Islet of Langerhans (tissue), 1 donor: ENCODE results near the gene RFTN1.

ENCODE experiments used
- FAIRE-seq: peaks from one replicate; lab custom pipeline; 2011; peaks lifted over from hg19 to GRCh38; lab: Jason Lieb, UNC

RFTN1 gene

GRCh38 chr3:16300881-16301359 is 212.6 kb downstream of the RFTN1 start:
- no peak for FAIRE-seq

- FAIRE-seq = no peak
Observed at GRCh38 chr3:16300307-16300706, 213.2 kb downstream of the RFTN1 start.

GRCh38 chr3:16299746-16300145 is 213.8 kb downstream of the RFTN1 start:
- no peak for FAIRE-seq

- no peak for FAIRE-seq
Observed at GRCh38 chr3:16298891-16299290, 214.6 kb downstream of the RFTN1 start.

- no peak for FAIRE-seq
Observed at GRCh38 chr3:16297997-16298885, 215.3 kb downstream of the RFTN1 start.

GRCh38 chr3:16295298-16295890 is 218.1 kb downstream of the RFTN1 start:
- FAIRE-seq = no peak

GRCh38 chr3:16294844-16295243 is 218.7 kb downstream of the RFTN1 start:
- no peak for FAIRE-seq

- no peak for FAIRE-seq
Observed at GRCh38 chr3:16290827-16291196, 222.7 kb downstream of the RFTN1 start.

GRCh38 chr3:16290007-16290826 is 223.3 kb downstream of the RFTN1 start:
- peak; percentile 96 for FAIRE-seq

GRCh38 chr3:16289144-16289889 is 224.2 kb downstream of the RFTN1 start:
- FAIRE-seq = no peak

- FAIRE-seq = no peak
Observed at GRCh38 chr3:16288664-16289063, 224.8 kb downstream of the RFTN1 start.

- no peak for FAIRE-seq
Observed at GRCh38 chr3:16286751-16287543, 226.6 kb downstream of the RFTN1 start.

- no peak for FAIRE-seq
Observed at GRCh38 chr3:16286161-16286560, 227.3 kb downstream of the RFTN1 start.

- FAIRE-seq = no peak
Observed at GRCh38 chr3:16284633-16285032, 228.9 kb downstream of the RFTN1 start.

- no peak for FAIRE-seq
Observed at GRCh38 chr3:16280671-16281070, 232.8 kb downstream of the RFTN1 start.

- FAIRE-seq = no peak
Observed at GRCh38 chr3:16279010-16279801, 234.3 kb downstream of the RFTN1 start.

GRCh38 chr3:16277471-16277870 is 236.0 kb downstream of the RFTN1 start:
- no peak for FAIRE-seq

- FAIRE-seq = peak; percentile 66
Observed at GRCh38 chr3:16273867-16274266, 239.6 kb downstream of the RFTN1 start.

GRCh38 chr3:16272588-16272987 is 240.9 kb downstream of the RFTN1 start:
- FAIRE-seq = no peak

GRCh38 chr3:16270855-16271254 is 242.6 kb downstream of the RFTN1 start:
- no peak for FAIRE-seq
